ENCODE measurements around the gene ROMO1.

DNA sequence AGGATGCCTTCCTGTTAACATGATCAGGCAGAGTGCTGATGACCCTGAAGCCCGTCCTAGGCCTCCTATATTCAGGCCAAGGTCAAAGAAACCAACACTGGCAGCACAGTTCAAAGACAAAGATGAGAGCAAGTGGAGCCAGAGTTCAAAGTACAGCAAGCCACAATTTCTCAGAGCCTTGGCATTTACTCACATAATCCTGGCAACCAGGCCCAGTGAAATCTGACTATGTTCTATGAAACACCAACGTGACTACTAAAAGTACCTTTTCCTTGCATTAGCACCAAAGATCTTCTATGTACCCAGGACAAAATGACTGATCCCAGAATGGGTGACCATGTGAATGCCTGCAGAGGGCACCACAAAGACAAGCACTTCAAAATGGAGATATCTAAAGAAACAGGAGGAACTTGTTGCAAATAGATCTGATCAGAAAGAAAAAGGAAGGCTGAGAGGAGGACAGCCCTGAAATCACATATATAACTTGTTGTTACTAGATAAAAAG, 3.9 kb upstream of the ROMO1 start:
- no peak for TF ChIP-seq EZH2 (IDR thresholded peaks at IDR 0.05; ENCODE audit: borderline replicate concordance)
- TF ChIP-seq, protein P1, sequence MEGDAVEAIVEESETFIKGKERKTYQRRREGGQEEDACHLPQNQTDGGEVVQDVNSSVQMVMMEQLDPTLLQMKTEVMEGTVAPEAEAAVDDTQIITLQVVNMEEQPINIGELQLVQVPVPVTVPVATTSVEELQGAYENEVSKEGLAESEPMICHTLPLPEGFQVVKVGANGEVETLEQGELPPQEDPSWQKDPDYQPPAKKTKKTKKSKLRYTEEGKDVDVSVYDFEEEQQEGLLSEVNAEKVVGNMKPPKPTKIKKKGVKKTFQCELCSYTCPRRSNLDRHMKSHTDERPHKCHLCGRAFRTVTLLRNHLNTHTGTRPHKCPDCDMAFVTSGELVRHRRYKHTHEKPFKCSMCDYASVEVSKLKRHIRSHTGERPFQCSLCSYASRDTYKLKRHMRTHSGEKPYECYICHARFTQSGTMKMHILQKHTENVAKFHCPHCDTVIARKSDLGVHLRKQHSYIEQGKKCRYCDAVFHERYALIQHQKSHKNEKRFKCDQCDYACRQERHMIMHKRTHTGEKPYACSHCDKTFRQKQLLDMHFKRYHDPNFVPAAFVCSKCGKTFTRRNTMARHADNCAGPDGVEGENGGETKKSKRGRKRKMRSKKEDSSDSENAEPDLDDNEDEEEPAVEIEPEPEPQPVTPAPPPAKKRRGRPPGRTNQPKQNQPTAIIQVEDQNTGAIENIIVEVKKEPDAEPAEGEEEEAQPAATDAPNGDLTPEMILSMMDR (IDR thresholded peaks at IDR 0.05; ENCODE audit: poor library complexity) = no peak
